KMS-11 (cell line): ENCODE data around the gene ENO1.
"Not testable (repeated sequence)": the region's sequence is repeated elsewhere in the genome, so short reads cannot be mapped to it uniquely, and the experiment has no call there.

ENCODE experiments used
- H2AFZ ChIP-seq: fragments of 200-600 bp; sonication (generic); 2 replicates; pipeline ENCODE4 v1.6.1; 2016; ENCODE audit warnings: antibody characterized with exemption, mixed run types, low read depth
- H3K27ac ChIP-seq: fragments of 200-600 bp; sonication (generic); 2 replicates; pipeline ENCODE4 v1.6.1; 2016; ENCODE audit warnings: mild to moderate bottlenecking, mixed run types
- H3K27me3 ChIP-seq: fragments of 200-600 bp; sonication (generic); 2 replicates; pipeline ENCODE4 v1.6.1; 2017; ENCODE audit warnings: mild to moderate bottlenecking, low read depth, mixed run types, moderate library complexity; ENCODE audit not compliant: insufficient read depth
- H3K36me3 ChIP-seq: fragments of 200-600 bp; sonication (generic); 2 replicates; pipeline ENCODE4 v1.6.1; 2017; ENCODE audit warnings: mild to moderate bottlenecking, mixed run types; ENCODE audit not compliant: insufficient read depth
- H3K4me1 ChIP-seq: fragments of 200-600 bp; sonication (generic); 2 replicates; pipeline ENCODE4 v1.6.1; 2016; ENCODE audit warnings: mild to moderate bottlenecking, low read depth, mixed run types; ENCODE audit not compliant: poor library complexity, severe bottlenecking
- H3K4me2 ChIP-seq: fragments of 200-600 bp; sonication (generic); 2 replicates; pipeline ENCODE4 v1.7.0; 2016; ENCODE audit warnings: mild to moderate bottlenecking, mixed run types
- H3K4me3 ChIP-seq: fragments of 200-600 bp; sonication (generic); IDR thresholded peaks from 2 replicates; pipeline ENCODE4 v1.6.1; 2017; ENCODE audit warnings: low read depth, low read length, mixed read lengths; ENCODE audit not compliant: insufficient read depth
- H3K79me2 ChIP-seq: fragments of 200-600 bp; sonication (generic); 2 replicates; pipeline ENCODE4 v1.6.1; 2016; ENCODE audit warnings: low read depth, mixed run types; ENCODE audit not compliant: insufficient read depth
- H3K9ac ChIP-seq: fragments of 200-600 bp; sonication (generic); 2 replicates; pipeline ENCODE4 v1.6.1; 2016; ENCODE audit warnings: mild to moderate bottlenecking, mixed run types
- H4K20me1 ChIP-seq: fragments of 200-600 bp; sonication (generic); 2 replicates; pipeline ENCODE4 v1.6.1; 2016; ENCODE audit warnings: mild to moderate bottlenecking, mixed run types; ENCODE audit not compliant: insufficient read depth
- CTCF ChIP-seq: fragments of 200-600 bp; sonication (generic); conservative IDR thresholded peaks from 2 replicates; pipeline ENCODE4 v1.6.1; 2017; ENCODE audit warnings: low read depth, mild to moderate bottlenecking, antibody characterized with exemption, low read length, moderate library complexity, mixed read lengths

Gene ENO1

GRCh38 chr1:8839990-8840389 lies 38.5 kb downstream of the ENO1 start:
- H2AFZ ChIP-seq = no peak overlapping the region
- H3K4me3 ChIP-seq = no peak overlapping the region
- H3K27me3 ChIP-seq = peaks cover under 1% of the 10 kb centered on the region; the same call in 1 of the 2 replicates
- H3K4me2 ChIP-seq = no peak overlapping the region
- no peak for TF ChIP-seq CTCF
- no peaks in the 10 kb centered on the region for H4K20me1 ChIP-seq
- H3K79me2 ChIP-seq = no peaks in the 10 kb centered on the region
- no peaks in the 10 kb centered on the region for H3K36me3 ChIP-seq
- no peaks in the 10 kb centered on the region for H3K4me1 ChIP-seq
- no peak overlapping the region for H3K27ac ChIP-seq
- no peak overlapping the region for H3K9ac ChIP-seq

- H3K27me3 ChIP-seq = no peaks in the 10 kb centered on the region
- no peaks in the 10 kb centered on the region for H3K79me2 ChIP-seq
- TF ChIP-seq CTCF = no peak
- H3K4me3 ChIP-seq = no peak overlapping the region
- H3K36me3 ChIP-seq = no peaks in the 10 kb centered on the region
- H3K9ac ChIP-seq = no peak overlapping the region
- H2AFZ ChIP-seq = no peak overlapping the region
- no peak overlapping the region for H3K27ac ChIP-seq
- no peaks in the 10 kb centered on the region for H4K20me1 ChIP-seq
- no peaks in the 10 kb centered on the region for H3K4me1 ChIP-seq
- H3K4me2 ChIP-seq = no peak overlapping the region
These were observed 42.4 kb downstream of the ENO1 start for GRCh38 chr1:8835941-8836643.

GRCh38 chr1:8831340-8831739 lies 47.1 kb downstream of the ENO1 start:
- Histone ChIP-seq H3K27me3 (peaks cover 12% of the 10 kb centered on the region; the same call in 1 of the 2 replicates), H3K4me1 (peaks cover 24% of the 10 kb centered on the region), H3K4me2 (no peak overlapping the region), H2AFZ (no peak overlapping the region), H3K9ac (no peak overlapping the region), H4K20me1 (no peaks in the 10 kb centered on the region), H3K4me3 (no peak overlapping the region), H3K79me2 (no peaks in the 10 kb centered on the region), H3K36me3 (no peaks in the 10 kb centered on the region), H3K27ac (no peak overlapping the region)
- no peak; the same call in 1 of the 2 replicates for TF ChIP-seq CTCF

GRCh38 chr1:8830732-8831131 lies 47.8 kb downstream of the ENO1 start:
- H3K4me2 ChIP-seq, H4K20me1 ChIP-seq, H2AFZ ChIP-seq, H3K27ac ChIP-seq, H3K4me3 ChIP-seq, H3K9ac ChIP-seq, H3K79me2 ChIP-seq, H3K36me3 ChIP-seq: not testable (repeated sequence)
- peaks cover 12% of the 10 kb centered on the region; the same call in 1 of the 2 replicates for H3K27me3 ChIP-seq
- peaks cover 24% of the 10 kb centered on the region for H3K4me1 ChIP-seq

GRCh38 chr1:8825985-8826481 lies 52.5 kb downstream of the ENO1 start:
- no peak overlapping the region for H3K9ac ChIP-seq
- peaks cover 31% of the 10 kb centered on the region for H3K4me1 ChIP-seq
- H3K27ac ChIP-seq = no peak overlapping the region
- H3K4me3 ChIP-seq = no peak overlapping the region
- H4K20me1 ChIP-seq = no peaks in the 10 kb centered on the region
- no peak overlapping the region for H2AFZ ChIP-seq
- no peaks in the 10 kb centered on the region for H3K79me2 ChIP-seq
- H3K27me3 ChIP-seq = peaks cover 12% of the 10 kb centered on the region; the same call in 1 of the 2 replicates
- H3K4me2 ChIP-seq = no peak overlapping the region
- H3K36me3 ChIP-seq = no peaks in the 10 kb centered on the region
- no peak for TF ChIP-seq CTCF
